GM12891 (cell line): ENCODE data around the gene NOC4L.

Source experiments
- PAX5 ChIP-seq: IDR thresholded peaks from 2 replicates; pipeline ENCODE4 v1.6.1; 2011; ENCODE audit warnings: low read length, moderate library complexity, mild to moderate bottlenecking; ENCODE audit not compliant: insufficient read depth, severe bottlenecking
- POLR2A ChIP-seq: IDR thresholded peaks from 2 replicates; pipeline ENCODE4 v1.6.1; 2011; ENCODE audit warnings: low read depth, low read length, control low read depth
- POLR2AphosphoS5 ChIP-seq: IDR thresholded peaks from 2 replicates; pipeline ENCODE4 v1.6.1; 2011; ENCODE audit warnings: low read depth, low read length, control low read depth
- POU2F2 ChIP-seq: IDR thresholded peaks from 2 replicates; pipeline ENCODE4 v1.6.1; 2011; ENCODE audit warnings: low read depth, mild to moderate bottlenecking, control low read depth, low read length, moderate library complexity
- SPI1 ChIP-seq: IDR thresholded peaks from 2 replicates; pipeline ENCODE4 v1.6.1; 2011; ENCODE audit warnings: low read depth, low read length, control low read depth
- TAF1 ChIP-seq: IDR thresholded peaks from 2 replicates; pipeline ENCODE4 v1.6.1; 2011; ENCODE audit warnings: low read depth, low read length, control low read depth

- TF ChIP-seq SPI1 (no peak), POLR2A (no peak), POLR2AphosphoS5 (no peak), POU2F2 (no peak), PAX5 (no peak), TAF1 (no peak)
Observed at GRCh38 chr12:132180648-132181546, 36.6 kb downstream of the NOC4L start.
